ENCODE data around the gene PBX2. TPM values are rescaled to one million over a fixed set of nuclear protein-coding genes. Genes with fewer than 3 reads are reported as not detected.

Gene PBX2
- total RNA-seq, 1 donor from 2014 or later: 18.1 TPM

DNA sequence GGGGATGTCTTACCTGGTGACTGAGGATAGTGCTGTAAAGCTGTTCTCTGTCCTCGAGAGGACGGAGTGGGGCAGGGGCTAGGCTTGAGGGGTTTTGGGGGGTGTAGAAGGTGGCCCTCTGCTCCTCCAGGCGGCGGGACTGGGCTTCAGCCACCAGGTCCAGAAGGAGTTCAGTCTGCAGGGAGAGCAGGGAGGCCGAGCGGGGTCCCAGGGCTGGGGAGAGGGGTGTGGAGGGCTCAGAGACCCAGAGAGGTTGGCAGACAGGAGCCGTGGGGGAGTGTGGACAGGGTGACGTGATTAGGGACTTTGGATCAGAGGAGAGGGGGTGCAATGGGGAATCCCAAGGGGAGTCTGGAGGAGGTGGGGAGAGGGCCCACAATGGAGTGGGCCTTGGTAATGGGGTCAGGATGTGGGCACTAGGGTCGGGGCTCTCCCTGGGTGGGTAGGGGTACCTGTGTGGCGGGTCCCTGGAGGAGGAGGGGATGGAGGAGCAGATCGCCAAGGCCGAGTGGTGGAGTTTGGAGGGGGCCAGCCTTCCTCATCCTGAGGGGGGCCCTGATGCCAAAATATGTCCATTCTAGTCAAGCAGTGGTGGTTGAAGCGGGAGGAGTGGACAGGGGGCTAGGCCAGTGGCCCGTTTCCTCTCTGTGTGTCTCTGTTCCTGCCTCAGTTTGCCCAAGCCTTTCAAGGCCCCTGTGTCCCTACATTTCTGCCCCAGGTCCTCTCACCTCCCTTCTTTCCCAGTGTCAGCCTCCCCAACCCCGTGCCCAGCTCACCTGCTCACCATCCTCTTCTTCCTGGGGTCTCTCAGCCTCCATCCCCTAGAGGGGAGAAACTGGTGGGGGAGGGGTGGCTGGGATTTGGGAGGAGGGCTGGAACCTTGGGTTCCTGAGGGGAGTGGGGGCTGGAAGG, 1.9 kb upstream of the PBX2 start:
- Histone ChIP-seq H3K4me1 (peaks cover 6 to 26% of the 10 kb centered on the region in 2 donors), H3K27me3 (no peaks in the 10 kb centered on the region), H3K9me3 (no peaks in the 10 kb centered on the region), H3K36me3 (peaks cover 10 to 12% of the 10 kb centered on the region in 2 donors), H3K4me3 (peak overlapping the region; percentile 24 to 98), H3K27ac (peak overlapping the region; percentile 80 to 99)
- DNase-seq (ENCODE audit: low spot score in 2 of 2): no peak
- TF ChIP-seq, protein P1, sequence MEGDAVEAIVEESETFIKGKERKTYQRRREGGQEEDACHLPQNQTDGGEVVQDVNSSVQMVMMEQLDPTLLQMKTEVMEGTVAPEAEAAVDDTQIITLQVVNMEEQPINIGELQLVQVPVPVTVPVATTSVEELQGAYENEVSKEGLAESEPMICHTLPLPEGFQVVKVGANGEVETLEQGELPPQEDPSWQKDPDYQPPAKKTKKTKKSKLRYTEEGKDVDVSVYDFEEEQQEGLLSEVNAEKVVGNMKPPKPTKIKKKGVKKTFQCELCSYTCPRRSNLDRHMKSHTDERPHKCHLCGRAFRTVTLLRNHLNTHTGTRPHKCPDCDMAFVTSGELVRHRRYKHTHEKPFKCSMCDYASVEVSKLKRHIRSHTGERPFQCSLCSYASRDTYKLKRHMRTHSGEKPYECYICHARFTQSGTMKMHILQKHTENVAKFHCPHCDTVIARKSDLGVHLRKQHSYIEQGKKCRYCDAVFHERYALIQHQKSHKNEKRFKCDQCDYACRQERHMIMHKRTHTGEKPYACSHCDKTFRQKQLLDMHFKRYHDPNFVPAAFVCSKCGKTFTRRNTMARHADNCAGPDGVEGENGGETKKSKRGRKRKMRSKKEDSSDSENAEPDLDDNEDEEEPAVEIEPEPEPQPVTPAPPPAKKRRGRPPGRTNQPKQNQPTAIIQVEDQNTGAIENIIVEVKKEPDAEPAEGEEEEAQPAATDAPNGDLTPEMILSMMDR (IDR thresholded peaks at IDR 0.05): no peak
- intact Hi-C loops (cut with DNase I): no loop called here

DNA sequence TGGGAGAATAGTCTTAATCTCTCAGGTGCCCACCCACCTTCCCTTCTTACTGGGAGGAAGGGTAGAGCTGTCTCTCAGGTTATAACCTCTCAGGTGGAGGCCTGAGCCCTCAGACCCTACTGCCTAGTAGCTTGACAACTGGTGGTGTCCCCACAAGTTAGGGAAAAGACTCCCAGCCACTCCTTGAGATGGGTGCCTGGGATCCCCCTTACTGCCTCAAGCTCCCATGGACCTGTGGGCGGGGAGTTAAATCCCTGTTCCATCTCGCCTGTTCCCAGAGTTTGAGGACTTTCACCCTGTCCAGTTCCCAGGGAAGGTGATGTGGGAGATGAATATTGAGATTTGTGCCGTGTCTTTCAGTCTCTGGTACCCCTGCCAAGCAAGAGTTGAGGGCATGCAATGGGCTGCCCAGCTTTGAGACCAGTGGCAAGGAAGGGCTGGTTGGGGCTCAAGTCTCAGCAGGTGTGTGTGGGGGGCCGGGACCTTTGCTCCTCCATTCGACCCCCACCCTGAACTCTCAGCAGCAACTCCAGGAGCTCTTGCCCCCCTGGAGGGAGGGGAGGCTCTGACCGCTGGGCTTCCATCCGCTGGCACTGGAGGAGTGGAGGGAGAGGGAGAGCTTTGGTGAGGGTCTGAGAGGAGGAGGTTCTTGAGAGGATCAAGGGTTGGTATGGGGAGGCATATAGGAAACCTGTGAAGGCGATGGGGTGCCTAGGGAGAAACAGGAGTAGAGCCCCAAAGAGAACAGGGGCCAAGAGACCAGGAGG, 1.1 kb upstream of the PBX2 start:
- TF ChIP-seq, protein P1 (IDR thresholded peaks at IDR 0.05): no peak
- H3K9me3 ChIP-seq: no peaks in the 10 kb centered on the region
- intact Hi-C loops (cut with DNase I): loop anchor here (1.0 kb wide), 1 partner anchor 13 kb away; the partner anchor contains the start of gene RNF5
- H3K27me3 ChIP-seq: no peaks in the 10 kb centered on the region
- H3K36me3 ChIP-seq: peaks cover 18 to 19% of the 10 kb centered on the region in 2 donors
- peaks cover 5 to 21% of the 10 kb centered on the region in 2 donors for H3K4me1 ChIP-seq
- peak overlapping the region; percentile 80 to 99 for H3K27ac ChIP-seq
- H3K4me3 ChIP-seq: peak overlapping the region; percentile 67 to 98
- no peak for DNase-seq (ENCODE audit: low spot score in 2 of 2)

DNA sequence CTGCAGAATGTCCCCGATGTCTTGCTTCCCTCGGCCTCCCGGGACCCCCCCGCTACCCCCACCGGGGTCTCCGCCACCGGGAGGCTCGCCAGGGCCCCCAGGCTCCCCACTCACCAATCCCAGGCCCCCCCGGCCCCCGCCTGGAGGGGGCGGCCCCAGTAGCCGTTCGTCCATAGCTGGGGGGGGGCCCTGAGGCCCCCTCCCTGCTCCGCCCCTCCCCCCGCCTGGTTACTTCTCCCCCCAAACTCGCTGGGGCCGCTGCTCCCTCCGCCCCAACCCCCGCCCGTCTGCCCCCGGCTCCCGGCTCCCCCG, 304 bp downstream of the PBX2 start:
- H3K4me1 ChIP-seq: peaks cover 5 to 25% of the 10 kb centered on the region in 2 donors
- H3K27ac ChIP-seq: peak overlapping the region; percentile 80 to 99
- peaks cover 18 to 19% of the 10 kb centered on the region in 2 donors for H3K36me3 ChIP-seq
- H3K4me3 ChIP-seq: peak overlapping the region; percentile 67 to 98
- intact Hi-C loops (cut with DNase I): loop anchor here (1.0 to 10.0 kb wide), 2 partner anchors 11 to 645 kb away; partner anchors contain the start of genes ATP6V1G2, DDX39B, NFKBIL1 and RNF5
- H3K27me3 ChIP-seq: no peaks in the 10 kb centered on the region
- no peaks in the 10 kb centered on the region for H3K9me3 ChIP-seq
- TF ChIP-seq, protein P1 (IDR thresholded peaks at IDR 0.05): no peak
- no peak for DNase-seq (ENCODE audit: low spot score in 2 of 2)

DNA sequence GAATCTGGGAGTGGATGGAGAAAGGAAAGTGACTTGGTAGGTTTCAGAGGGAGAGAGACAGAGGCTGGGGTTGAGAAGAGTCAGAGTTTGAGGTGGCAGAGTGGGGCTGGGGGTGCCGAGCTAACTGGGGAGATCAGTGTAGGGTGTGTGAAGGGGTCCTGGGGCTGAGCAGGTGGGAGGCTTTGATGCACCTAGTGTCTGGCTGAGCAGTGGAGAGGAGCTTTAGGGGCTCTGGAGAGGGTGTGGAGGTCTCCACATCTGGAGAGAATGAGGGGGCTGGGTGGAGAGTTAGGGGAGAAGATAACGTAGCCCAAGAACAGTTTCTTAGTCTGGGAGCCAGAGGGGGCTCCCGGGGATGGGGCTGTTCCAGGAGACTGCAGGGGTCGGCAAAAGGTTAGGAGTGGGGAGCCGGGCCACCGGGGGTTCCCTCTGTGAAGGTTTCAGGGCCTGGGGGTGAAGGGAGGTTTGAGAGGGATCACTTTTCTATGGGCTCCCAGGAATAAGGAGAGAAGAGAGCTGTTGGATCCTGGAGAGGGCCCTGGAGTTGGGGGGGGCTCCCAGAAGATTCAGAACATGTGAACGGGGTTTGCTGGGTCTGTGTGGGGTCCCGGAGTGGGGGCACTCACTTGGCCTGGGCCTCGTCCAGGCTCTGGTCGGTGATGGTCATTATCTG, 797 bp downstream of the PBX2 start:
- peaks cover 5 to 25% of the 10 kb centered on the region in 2 donors for H3K4me1 ChIP-seq
- no peaks in the 10 kb centered on the region for H3K27me3 ChIP-seq
- H3K36me3 ChIP-seq: peaks cover 18 to 19% of the 10 kb centered on the region in 2 donors
- H3K9me3 ChIP-seq: no peaks in the 10 kb centered on the region
- intact Hi-C loops (cut with DNase I): loop anchor here (10.0 kb wide), 1 partner anchor 644 kb away; the partner anchor contains the start of genes ATP6V1G2, DDX39B and NFKBIL1
- DNase-seq (ENCODE audit: low spot score in 2 of 2): no peak
- TF ChIP-seq, protein P1 (IDR thresholded peaks at IDR 0.05): no peak
- H3K4me3 ChIP-seq: peak overlapping the region; percentile 67 to 98
- peak overlapping the region; percentile 80 to 99 for H3K27ac ChIP-seq

All from ascending aorta (tissue), 2 donors.